Liver (tissue), 9 donors: ENCODE results near the gene RHOG. TPM values are rescaled to one million over a fixed set of nuclear protein-coding genes. Genes with fewer than 3 reads are reported as not detected.
A peak's percentile ranks its signal among the peaks of the same experiment; 100 is the strongest.

Experiments used
- DNase-seq: peaks from one replicate; pipeline ENCODE4 v3.0.0-alpha.2; 2017; ENCODE audit warnings: low spot score
- H3K27ac ChIP-seq, 2 donors: one replicate each; pipeline ENCODE4 v1.7.0; 2013; ENCODE audit warnings: inconsistent platforms in 2 of 2, low read length in 2 of 2, control low read depth in 1 of 2, low read depth in 1 of 2, mild to moderate bottlenecking in 1 of 2
- H3K27me3 ChIP-seq, 4 donors: one replicate each; pipeline versions ENCODE4 v1.6.1 to v1.7.0; 2013; ENCODE audit warnings: low read length in 3 of 4, inconsistent platforms in 1 of 4, mild to moderate bottlenecking in 1 of 4, moderate library complexity in 1 of 4; ENCODE audit not compliant: control insufficient read depth in 4 of 4, insufficient read depth in 4 of 4
- H3K36me3 ChIP-seq, 4 donors: one replicate each; pipeline versions ENCODE4 v1.6.1 to v1.7.0; 2013; ENCODE audit warnings: low read length in 3 of 4, mild to moderate bottlenecking in 3 of 4, low read depth in 1 of 4, moderate library complexity in 1 of 4; ENCODE audit not compliant: control insufficient read depth in 4 of 4, insufficient read depth in 3 of 4
- H3K4me1 ChIP-seq, 4 donors: one replicate each; pipeline versions ENCODE4 v1.6.1 to v1.7.0; 2013; ENCODE audit warnings: low read length in 3 of 4, mild to moderate bottlenecking in 3 of 4, moderate library complexity in 1 of 4; ENCODE audit not compliant: control insufficient read depth in 4 of 4, insufficient read depth in 4 of 4
- H3K4me3 ChIP-seq, 3 donors: one replicate each; pipeline versions ENCODE4 v1.6.1 to v1.7.0; 2013; ENCODE audit warnings: low read length in 3 of 3, control low read depth in 1 of 3, low read depth in 1 of 3, mild to moderate bottlenecking in 1 of 3
- H3K9ac ChIP-seq, 2 donors: one replicate each; pipeline ENCODE4 v1.7.0; 2013; ENCODE audit warnings: low read length in 2 of 2, mild to moderate bottlenecking in 2 of 2, moderate library complexity in 2 of 2, control low read depth in 1 of 2, low read depth in 1 of 2
- H3K9me3 ChIP-seq, 4 donors: one replicate each; pipeline versions ENCODE4 v1.6.1 to v1.7.0; 2013; ENCODE audit warnings: low read length in 3 of 4; ENCODE audit not compliant: control insufficient read depth in 4 of 4
- ATF3 ChIP-seq: IDR thresholded peaks from 2 replicates; pipeline ENCODE4 v1.6.1; 2016; ENCODE audit warnings: antibody characterized with exemption
- CTCF ChIP-seq: fragments of 150-350 bp; IDR thresholded peaks from 2 replicates; pipeline ENCODE4 v1.5.1; 2017; ENCODE audit warnings: improper control_type of control experiment, low read depth, low read length; ENCODE audit not compliant: missing input control
- EGR1 ChIP-seq, 2 donors: IDR thresholded peaks; 2 replicates each; pipeline ENCODE4 v1.6.1; 2016 to 2018; ENCODE audit warnings: antibody characterized with exemption in 2 of 2, low read depth in 2 of 2
- FOXA1 ChIP-seq: IDR thresholded peaks from 2 replicates; pipeline ENCODE4 v1.6.1; 2016; ENCODE audit warnings: antibody characterized with exemption
- FOXA2 ChIP-seq: IDR thresholded peaks from 2 replicates; pipeline ENCODE4 v1.6.1; 2016; ENCODE audit warnings: antibody characterized with exemption
- GABPA ChIP-seq, 2 donors: IDR thresholded peaks in 1 of 2; conservative IDR thresholded peaks in 1 of 2; 2 replicates each; pipeline ENCODE4 v1.6.1; 2016; ENCODE audit warnings: antibody characterized with exemption in 2 of 2, mild to moderate bottlenecking in 1 of 2, moderate library complexity in 1 of 2
- HNF4A ChIP-seq, 2 donors: conservative IDR thresholded peaks; 2 replicates each; pipeline ENCODE4 v1.6.1; 2016; ENCODE audit warnings: antibody characterized with exemption in 2 of 2, mild to moderate bottlenecking in 2 of 2
- MAX ChIP-seq: IDR thresholded peaks from 2 replicates; pipeline ENCODE4 v1.6.1; 2016; ENCODE audit warnings: antibody characterized with exemption
- RAD21 ChIP-seq, 2 donors: IDR thresholded peaks; 2 replicates each; pipeline ENCODE4 v1.6.1; 2016; ENCODE audit warnings: antibody characterized with exemption in 2 of 2, mild to moderate bottlenecking in 2 of 2
- RXRA ChIP-seq, 2 donors: IDR thresholded peaks; 2 replicates each; pipeline ENCODE4 v1.6.1; 2017 to 2018; ENCODE audit warnings: antibody characterized with exemption in 2 of 2, mild to moderate bottlenecking in 1 of 2
- SP1 ChIP-seq: IDR thresholded peaks from 2 replicates; pipeline ENCODE4 v1.6.1; 2018; ENCODE audit warnings: antibody characterized with exemption, mild to moderate bottlenecking
- TAF1 ChIP-seq: conservative IDR thresholded peaks from 2 replicates; pipeline ENCODE4 v1.6.1; 2016; ENCODE audit warnings: antibody characterized with exemption, mild to moderate bottlenecking
- YY1 ChIP-seq: IDR thresholded peaks from 2 replicates; pipeline ENCODE4 v1.6.1; 2016; ENCODE audit warnings: antibody characterized with exemption, mild to moderate bottlenecking
- ZBTB33 ChIP-seq: IDR thresholded peaks from 2 replicates; pipeline ENCODE4 v1.6.1; 2016; ENCODE audit warnings: antibody characterized with exemption
- WGBS: extraction: QIAGEN DNeasy Blood & Tissue Kit; methylation state at CpG from one replicate; pipeline ENCODE4 v1.1.7; 2013; 5-methylcytosine and 5-hydroxymethylcytosine counted together
- polyA plus RNA-seq, 2 donors: library from polyadenylated mRNA; stranded (reverse) in 1 of 2; unstranded in 1 of 2; fragments of 200-250 nt in 1 of 2; fragments of >200 nt in 1 of 2; fragmentation: Nextera tagmentation in 1 of 2; extraction: Ambion mirVana in 1 of 2; gene quantifications; one replicate each; pipeline versions ENCODE4 v1.2.1 to v1.2.3, GENCODE V29; 2013 to 2015
- total RNA-seq, 2 donors: library from RNA; depleted of rRNA; stranded (reverse); fragments of >200 nt; gene quantifications; one replicate each; pipeline ENCODE4 v1.2.3, GENCODE V29; 2014
- donor health status: healthy.
- donor health status: healthy.
- donor health status: healthy.
- donor health status: healthy.
- donor health status: healthy.

RHOG gene
- total and polyA plus RNA-seq, 4 donors: 7.4 to 32.9 (median 17.8) TPM

GRCh38 chr11:3879216-3879966 is 38.6 kb upstream of the RHOG start:
- Histone ChIP-seq H3K9me3 (no peaks in the 10 kb centered on the region), H3K27me3 (no peaks in the 10 kb centered on the region), H3K4me3 (no peak overlapping the region), H3K27ac (peak overlapping the region; percentile 80 to 96), H3K36me3 (no peaks in the 10 kb centered on the region), H3K9ac (peak overlapping the region; percentile 18 to 54), H3K4me1 (peaks cover 13 to 47% (median 34%) of the 10 kb centered on the region in 4 donors)
- DNase-seq: no peak
- WGBS: 34% methylated on average over 4 of the region's 4 CpGs
- TF ChIP-seq GABPA (IDR thresholded peaks at IDR 0.05 in 1 of 2, conservative IDR thresholded peaks at IDR 0.05 in 1 of 2) (no peak), FOXA1 (no peak), ATF3 (no peak), TAF1 (no peak), SP1 (no peak), CTCF (no peak), YY1 (no peak), EGR1 (IDR thresholded peaks at IDR 0.05; ENCODE audit: low read depth in 2 of 2) (no peak), RXRA (IDR thresholded peaks at IDR 0.05) (no peak), ZBTB33 (no peak), MAX (no peak), HNF4A (conservative IDR thresholded peaks at IDR 0.05) (no peak), FOXA2 (no peak)

- H3K36me3 ChIP-seq: no peaks in the 10 kb centered on the region
- TF ChIP-seq MAX: no peak
- TF ChIP-seq RXRA (IDR thresholded peaks at IDR 0.05): no peak
- TF ChIP-seq CTCF: no peak
- TF ChIP-seq RAD21 (IDR thresholded peaks at IDR 0.05): no peak
- no peak for TF ChIP-seq GABPA (IDR thresholded peaks at IDR 0.05 in 1 of 2, conservative IDR thresholded peaks at IDR 0.05 in 1 of 2)
- no peak overlapping the region for H3K4me3 ChIP-seq
- peaks cover 15 to 54% (median 34%) of the 10 kb centered on the region in 4 donors for H3K4me1 ChIP-seq
- H3K27ac ChIP-seq: peak overlapping the region; percentile 80 to 96
- H3K9ac ChIP-seq: no peak overlapping the region
- H3K9me3 ChIP-seq: no peaks in the 10 kb centered on the region
- no peaks in the 10 kb centered on the region for H3K27me3 ChIP-seq
- no peak for DNase-seq
These were observed 37.5 kb upstream of the RHOG start for GRCh38 chr11:3878258-3878584.
